GM23338 (cell line): ENCODE measurements around the gene CADM4. TPM values are rescaled to one million over a fixed set of nuclear protein-coding genes. Genes with fewer than 3 reads are reported as not detected.

Experiments
- ATAC-seq: fragments of 200-7000 bp; cut with Tn5 transposase; 3 replicates; pipeline ENCODE4 v1.9.1; 2020
- DNase-seq: peaks from one replicate; pipeline ENCODE4 v3.0.0-alpha.2; 2015; ENCODE audit warnings: low spot score
- H2AFZ ChIP-seq: fragments of 200-600 bp; sonication (generic); 2 replicates; pipeline ENCODE4 v1.8.0; 2016; ENCODE audit warnings: antibody characterized with exemption, mild to moderate bottlenecking, moderate library complexity
- H3F3A ChIP-seq: fragments of 200-600 bp; sonication (generic); replicated peaks from 2 replicates; pipeline ENCODE4 v1.8.0; 2017; ENCODE audit warnings: antibody characterized with exemption, mixed run types, low read depth
- H3K27ac ChIP-seq: fragments of 200-600 bp; sonication (generic); 2 replicates; pipeline ENCODE4 v1.6.1; 2016; ENCODE audit warnings: low read depth
- H3K27me3 ChIP-seq: fragments of 200-600 bp; sonication (generic); 2 replicates; pipeline ENCODE4 v1.8.0; 2016; ENCODE audit warnings: mild to moderate bottlenecking, mixed run types, moderate library complexity; ENCODE audit not compliant: insufficient read depth
- H3K36me3 ChIP-seq: fragments of 200-600 bp; sonication (generic); 2 replicates; pipeline ENCODE4 v1.8.0; 2016; ENCODE audit warnings: mild to moderate bottlenecking; ENCODE audit not compliant: insufficient read depth
- H3K4me1 ChIP-seq: fragments of 200-600 bp; sonication (generic); 2 replicates; pipeline ENCODE4 v1.8.0; 2016; ENCODE audit warnings: mild to moderate bottlenecking, moderate library complexity; ENCODE audit not compliant: insufficient read depth
- H3K4me2 ChIP-seq: fragments of 200-600 bp; sonication (generic); 2 replicates; pipeline ENCODE4 v1.7.1; 2017; ENCODE audit warnings: mixed run types
- H3K4me3 ChIP-seq: fragments of 200-600 bp; sonication (generic); 2 replicates; pipeline ENCODE4 v1.6.1; 2016; ENCODE audit warnings: mixed run types
- H3K79me2 ChIP-seq: fragments of 200-600 bp; sonication (generic); replicated peaks from 2 replicates; pipeline ENCODE4 v1.8.0; 2017; ENCODE audit warnings: mild to moderate bottlenecking; ENCODE audit not compliant: insufficient read depth
- H3K9me2 ChIP-seq: fragments of 200-600 bp; sonication (generic); 2 replicates; pipeline ENCODE4 v1.8.0; 2017; ENCODE audit not compliant: insufficient read depth
- H4K20me1 ChIP-seq: fragments of 200-600 bp; sonication (generic); replicated peaks from 2 replicates; pipeline ENCODE4 v1.8.0; 2017; ENCODE audit warnings: mild to moderate bottlenecking; ENCODE audit not compliant: insufficient read depth
- H3K27ac Mint-ChIP-seq: 2 replicates; pipeline ENCODE4 v1.8.0; 2020; ENCODE audit warnings: inconsistent platforms, mild to moderate bottlenecking, moderate library complexity, mixed read lengths
- H3K27me3 Mint-ChIP-seq: 3 replicates; pipeline ENCODE4 v1.8.0; 2022; ENCODE audit warnings: low read depth, mild to moderate bottlenecking, moderate library complexity, mixed read lengths, inconsistent platforms; ENCODE audit not compliant: insufficient read depth, poor library complexity
- H3K36me3 Mint-ChIP-seq: 3 replicates; pipeline ENCODE4 v1.8.0; 2021; ENCODE audit warnings: low read depth, mild to moderate bottlenecking, inconsistent platforms, moderate library complexity, mixed read lengths
- H3K4me1 Mint-ChIP-seq: 3 replicates; pipeline ENCODE4 v1.8.0; 2020; ENCODE audit warnings: mild to moderate bottlenecking, inconsistent platforms, mixed read lengths
- H3K4me3 Mint-ChIP-seq: 3 replicates; pipeline ENCODE4 v1.8.0; 2021; ENCODE audit warnings: moderate library complexity, mild to moderate bottlenecking, inconsistent platforms, mixed read lengths
- H3K9me3 Mint-ChIP-seq: 3 replicates; pipeline ENCODE4 v1.8.0; 2020; ENCODE audit warnings: moderate library complexity, mild to moderate bottlenecking, inconsistent platforms, mixed read lengths
- EZH2 ChIP-seq: fragments of 200-600 bp; sonication (generic); IDR thresholded peaks from one replicate; pipeline ENCODE4 v1.8.0; 2017; ENCODE audit warnings: antibody characterized with exemption, mild to moderate bottlenecking, low read depth; ENCODE audit not compliant: unreplicated experiment
- EZH2phosphoT487 ChIP-seq: fragments of 200-600 bp; sonication (generic); IDR thresholded peaks from one replicate; pipeline ENCODE4 v1.8.1; 2018; ENCODE audit warnings: antibody characterized with exemption; ENCODE audit not compliant: unreplicated experiment
- JUNB ChIP-seq: IDR thresholded peaks from one replicate; pipeline ENCODE4 v1.6.1; 2016; ENCODE audit warnings: antibody characterized with exemption; ENCODE audit not compliant: unreplicated experiment
- NANOG ChIP-seq: IDR thresholded peaks from 2 replicates; pipeline ENCODE4 v1.6.1; 2016; ENCODE audit warnings: antibody characterized with exemption, borderline replicate concordance
- POLR2AphosphoS5 ChIP-seq: IDR thresholded peaks from 2 replicates; pipeline ENCODE4 v1.6.1; 2016; ENCODE audit warnings: antibody characterized with exemption, low read depth
- STAT1 ChIP-seq: IDR thresholded peaks from one replicate; pipeline ENCODE4 v1.6.1; 2016; ENCODE audit warnings: antibody characterized with exemption; ENCODE audit not compliant: unreplicated experiment
- ZNF114 ChIP-seq: fragments of 250-450 bp; sonication (Bioruptor Pico); IDR thresholded peaks from 2 replicates; pipeline ENCODE4 v1.5.0; 2020; ENCODE audit warnings: mild to moderate bottlenecking, moderate library complexity
- ZNF331 ChIP-seq: fragments of 250-450 bp; sonication (Bioruptor Pico); IDR thresholded peaks from 2 replicates; pipeline ENCODE4 v1.5.0; 2020; ENCODE audit warnings: low read depth, mild to moderate bottlenecking, moderate library complexity
- polyA plus RNA-seq: library from polyadenylated mRNA; unstranded; fragments of >200 nt; fragmentation: Nextera tagmentation; extraction: Ambion mirVana; gene quantifications from 2 replicates; pipeline ENCODE4 v1.2.1, GENCODE V29; 2016
- total RNA-seq: library from RNA; depleted of rRNA; stranded (reverse); fragments of >200 nt; shearing (Covaris generic); gene quantifications from 2 replicates; pipeline ENCODE4 v1.2.3, GENCODE V29; 2014
- TF ChIP-seq, protein P1 (sequence below): IDR thresholded peaks from 2 replicates; pipeline ENCODE4 v1.6.1; 2016; ENCODE audit warnings: antibody characterized with exemption
- TF ChIP-seq, protein P2 (sequence below): fragments of 250-450 bp; sonication (Bioruptor Pico); IDR thresholded peaks from 2 replicates; pipeline ENCODE4 v1.5.0; 2020; ENCODE audit warnings: mild to moderate bottlenecking, moderate library complexity
- TF ChIP-seq, protein P3 (sequence below), 2 experiments: fragments of 200-600 bp in 1 of 2; sonication (generic) in 1 of 2; conservative IDR thresholded peaks; 2 replicates each; pipeline versions ENCODE4 v1.5.1 to v1.6.1; 2016 to 2017; ENCODE audit warnings: antibody characterized with exemption in 2 of 2, low read depth in 2 of 2, mild to moderate bottlenecking in 2 of 2, moderate library complexity in 1 of 2
- TF ChIP-seq, protein P4 (sequence below): IDR thresholded peaks from one replicate; pipeline ENCODE4 v1.6.1; 2018; ENCODE audit warnings: antibody characterized with exemption; ENCODE audit not compliant: unreplicated experiment

CADM4 gene
- total and polyA plus RNA-seq, 2 experiments from 2014 or later, result 3.7 to 21.2 TPM

DNA sequence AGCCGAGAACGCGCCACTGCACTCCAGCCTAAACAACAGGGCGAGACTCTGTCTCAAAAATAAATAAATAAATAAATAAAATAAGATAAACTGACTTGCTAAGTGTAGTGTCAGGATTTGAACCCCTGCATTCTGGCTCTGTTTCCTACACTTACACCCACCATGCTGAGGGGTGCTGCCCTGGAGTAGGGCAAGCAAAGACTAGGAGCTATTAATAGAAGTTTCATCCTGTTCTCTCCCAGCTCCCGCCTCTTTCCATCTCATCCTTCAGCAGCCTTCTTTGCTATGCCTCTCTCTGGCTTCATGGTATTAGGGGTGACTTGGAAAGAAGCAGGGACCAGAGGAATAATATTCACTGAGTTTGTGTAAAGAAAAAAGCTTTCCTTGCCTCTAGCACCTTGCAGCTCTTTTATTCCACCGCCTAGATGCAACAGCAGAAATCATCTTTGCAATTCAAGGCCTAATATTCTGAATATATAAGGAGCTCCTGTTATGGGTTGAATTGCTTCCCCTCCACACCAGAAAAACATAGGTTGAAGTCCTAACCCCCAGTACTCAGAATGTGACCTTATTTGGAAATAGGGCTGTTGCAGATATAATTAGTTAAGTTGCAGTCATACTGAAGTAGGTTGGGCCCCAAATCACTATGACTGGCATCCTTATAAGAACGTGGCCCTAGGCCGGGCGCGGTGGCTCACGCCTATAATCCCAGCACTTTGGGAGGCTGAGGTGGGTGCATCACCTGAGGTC, 39.0 kb upstream of the CADM4 start:
- ATAC-seq, result no peak

More for the DNA sequence above, 39.0 kb upstream of the CADM4 start:
- no peak overlapping the region for H3K27ac ChIP-seq
- no peaks in the 10 kb centered on the region for H3K9me3 Mint-ChIP-seq
- H3K4me3 ChIP-seq, result no peak overlapping the region
- H3K79me2 ChIP-seq, result no peaks in the 10 kb centered on the region
- no peaks in the 10 kb centered on the region for H3K27me3 ChIP-seq
- H3K4me1 Mint-ChIP-seq, result peaks cover 9% of the 10 kb centered on the region
- no peaks in the 10 kb centered on the region for H3K9me2 ChIP-seq
- TF ChIP-seq, protein P1, sequence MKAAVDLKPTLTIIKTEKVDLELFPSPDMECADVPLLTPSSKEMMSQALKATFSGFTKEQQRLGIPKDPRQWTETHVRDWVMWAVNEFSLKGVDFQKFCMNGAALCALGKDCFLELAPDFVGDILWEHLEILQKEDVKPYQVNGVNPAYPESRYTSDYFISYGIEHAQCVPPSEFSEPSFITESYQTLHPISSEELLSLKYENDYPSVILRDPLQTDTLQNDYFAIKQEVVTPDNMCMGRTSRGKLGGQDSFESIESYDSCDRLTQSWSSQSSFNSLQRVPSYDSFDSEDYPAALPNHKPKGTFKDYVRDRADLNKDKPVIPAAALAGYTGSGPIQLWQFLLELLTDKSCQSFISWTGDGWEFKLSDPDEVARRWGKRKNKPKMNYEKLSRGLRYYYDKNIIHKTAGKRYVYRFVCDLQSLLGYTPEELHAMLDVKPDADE, result no peak
- TF ChIP-seq EZH2 (no peak), POLR2AphosphoS5 (no peak), NANOG (no peak), ZNF331 (no peak), JUNB (no peak), STAT1 (no peak), ZNF114 (CRISPR knock-in tag) (no peak), EZH2phosphoT487 (no peak)
- TF ChIP-seq, protein P2, sequence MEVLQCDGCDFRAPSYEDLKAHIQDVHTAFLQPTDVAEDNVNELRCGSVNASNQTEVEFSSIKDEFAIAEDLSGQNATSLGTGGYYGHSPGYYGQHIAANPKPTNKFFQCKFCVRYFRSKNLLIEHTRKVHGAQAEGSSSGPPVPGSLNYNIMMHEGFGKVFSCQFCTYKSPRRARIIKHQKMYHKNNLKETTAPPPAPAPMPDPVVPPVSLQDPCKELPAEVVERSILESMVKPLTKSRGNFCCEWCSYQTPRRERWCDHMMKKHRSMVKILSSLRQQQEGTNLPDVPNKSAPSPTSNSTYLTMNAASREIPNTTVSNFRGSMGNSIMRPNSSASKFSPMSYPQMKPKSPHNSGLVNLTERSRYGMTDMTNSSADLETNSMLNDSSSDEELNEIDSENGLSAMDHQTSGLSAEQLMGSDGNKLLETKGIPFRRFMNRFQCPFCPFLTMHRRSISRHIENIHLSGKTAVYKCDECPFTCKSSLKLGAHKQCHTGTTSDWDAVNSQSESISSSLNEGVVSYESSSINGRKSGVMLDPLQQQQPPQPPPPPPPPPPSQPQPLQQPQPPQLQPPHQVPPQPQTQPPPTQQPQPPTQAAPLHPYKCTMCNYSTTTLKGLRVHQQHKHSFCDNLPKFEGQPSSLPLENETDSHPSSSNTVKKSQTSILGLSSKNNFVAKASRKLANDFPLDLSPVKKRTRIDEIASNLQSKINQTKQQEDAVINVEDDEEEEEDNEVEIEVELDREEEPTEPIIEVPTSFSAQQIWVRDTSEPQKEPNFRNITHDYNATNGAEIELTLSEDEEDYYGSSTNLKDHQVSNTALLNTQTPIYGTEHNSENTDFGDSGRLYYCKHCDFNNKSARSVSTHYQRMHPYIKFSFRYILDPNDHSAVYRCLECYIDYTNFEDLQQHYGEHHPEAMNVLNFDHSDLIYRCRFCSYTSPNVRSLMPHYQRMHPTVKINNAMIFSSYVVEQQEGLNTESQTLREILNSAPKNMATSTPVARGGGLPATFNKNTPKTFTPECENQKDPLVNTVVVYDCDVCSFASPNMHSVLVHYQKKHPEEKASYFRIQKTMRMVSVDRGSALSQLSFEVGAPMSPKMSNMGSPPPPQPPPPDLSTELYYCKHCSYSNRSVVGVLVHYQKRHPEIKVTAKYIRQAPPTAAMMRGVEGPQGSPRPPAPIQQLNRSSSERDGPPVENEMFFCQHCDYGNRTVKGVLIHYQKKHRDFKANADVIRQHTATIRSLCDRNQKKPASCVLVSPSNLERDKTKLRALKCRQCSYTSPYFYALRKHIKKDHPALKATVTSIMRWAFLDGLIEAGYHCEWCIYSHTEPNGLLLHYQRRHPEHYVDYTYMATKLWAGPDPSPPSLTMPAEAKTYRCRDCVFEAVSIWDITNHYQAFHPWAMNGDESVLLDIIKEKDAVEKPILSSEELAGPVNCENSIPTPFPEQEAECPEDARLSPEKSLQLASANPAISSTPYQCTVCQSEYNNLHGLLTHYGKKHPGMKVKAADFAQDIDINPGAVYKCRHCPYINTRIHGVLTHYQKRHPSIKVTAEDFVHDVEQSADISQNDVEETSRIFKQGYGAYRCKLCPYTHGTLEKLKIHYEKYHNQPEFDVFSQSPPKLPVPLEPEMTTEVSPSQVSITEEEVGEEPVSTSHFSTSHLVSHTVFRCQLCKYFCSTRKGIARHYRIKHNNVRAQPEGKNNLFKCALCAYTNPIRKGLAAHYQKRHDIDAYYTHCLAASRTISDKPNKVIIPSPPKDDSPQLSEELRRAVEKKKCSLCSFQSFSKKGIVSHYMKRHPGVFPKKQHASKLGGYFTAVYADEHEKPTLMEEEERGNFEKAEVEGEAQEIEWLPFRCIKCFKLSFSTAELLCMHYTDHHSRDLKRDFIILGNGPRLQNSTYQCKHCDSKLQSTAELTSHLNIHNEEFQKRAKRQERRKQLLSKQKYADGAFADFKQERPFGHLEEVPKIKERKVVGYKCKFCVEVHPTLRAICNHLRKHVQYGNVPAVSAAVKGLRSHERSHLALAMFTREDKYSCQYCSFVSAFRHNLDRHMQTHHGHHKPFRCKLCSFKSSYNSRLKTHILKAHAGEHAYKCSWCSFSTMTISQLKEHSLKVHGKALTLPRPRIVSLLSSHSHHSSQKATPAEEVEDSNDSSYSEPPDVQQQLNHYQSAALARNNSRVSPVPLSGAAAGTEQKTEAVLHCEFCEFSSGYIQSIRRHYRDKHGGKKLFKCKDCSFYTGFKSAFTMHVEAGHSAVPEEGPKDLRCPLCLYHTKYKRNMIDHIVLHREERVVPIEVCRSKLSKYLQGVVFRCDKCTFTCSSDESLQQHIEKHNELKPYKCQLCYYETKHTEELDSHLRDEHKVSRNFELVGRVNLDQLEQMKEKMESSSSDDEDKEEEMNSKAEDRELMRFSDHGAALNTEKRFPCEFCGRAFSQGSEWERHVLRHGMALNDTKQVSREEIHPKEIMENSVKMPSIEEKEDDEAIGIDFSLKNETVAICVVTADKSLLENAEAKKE (CRISPR knock-in tag), result no peak
- TF ChIP-seq, protein P3, sequence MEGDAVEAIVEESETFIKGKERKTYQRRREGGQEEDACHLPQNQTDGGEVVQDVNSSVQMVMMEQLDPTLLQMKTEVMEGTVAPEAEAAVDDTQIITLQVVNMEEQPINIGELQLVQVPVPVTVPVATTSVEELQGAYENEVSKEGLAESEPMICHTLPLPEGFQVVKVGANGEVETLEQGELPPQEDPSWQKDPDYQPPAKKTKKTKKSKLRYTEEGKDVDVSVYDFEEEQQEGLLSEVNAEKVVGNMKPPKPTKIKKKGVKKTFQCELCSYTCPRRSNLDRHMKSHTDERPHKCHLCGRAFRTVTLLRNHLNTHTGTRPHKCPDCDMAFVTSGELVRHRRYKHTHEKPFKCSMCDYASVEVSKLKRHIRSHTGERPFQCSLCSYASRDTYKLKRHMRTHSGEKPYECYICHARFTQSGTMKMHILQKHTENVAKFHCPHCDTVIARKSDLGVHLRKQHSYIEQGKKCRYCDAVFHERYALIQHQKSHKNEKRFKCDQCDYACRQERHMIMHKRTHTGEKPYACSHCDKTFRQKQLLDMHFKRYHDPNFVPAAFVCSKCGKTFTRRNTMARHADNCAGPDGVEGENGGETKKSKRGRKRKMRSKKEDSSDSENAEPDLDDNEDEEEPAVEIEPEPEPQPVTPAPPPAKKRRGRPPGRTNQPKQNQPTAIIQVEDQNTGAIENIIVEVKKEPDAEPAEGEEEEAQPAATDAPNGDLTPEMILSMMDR (conservative IDR thresholded peaks at IDR 0.05; ENCODE audit: low read depth in 2 of 2), result no peak
- TF ChIP-seq, protein P4, sequence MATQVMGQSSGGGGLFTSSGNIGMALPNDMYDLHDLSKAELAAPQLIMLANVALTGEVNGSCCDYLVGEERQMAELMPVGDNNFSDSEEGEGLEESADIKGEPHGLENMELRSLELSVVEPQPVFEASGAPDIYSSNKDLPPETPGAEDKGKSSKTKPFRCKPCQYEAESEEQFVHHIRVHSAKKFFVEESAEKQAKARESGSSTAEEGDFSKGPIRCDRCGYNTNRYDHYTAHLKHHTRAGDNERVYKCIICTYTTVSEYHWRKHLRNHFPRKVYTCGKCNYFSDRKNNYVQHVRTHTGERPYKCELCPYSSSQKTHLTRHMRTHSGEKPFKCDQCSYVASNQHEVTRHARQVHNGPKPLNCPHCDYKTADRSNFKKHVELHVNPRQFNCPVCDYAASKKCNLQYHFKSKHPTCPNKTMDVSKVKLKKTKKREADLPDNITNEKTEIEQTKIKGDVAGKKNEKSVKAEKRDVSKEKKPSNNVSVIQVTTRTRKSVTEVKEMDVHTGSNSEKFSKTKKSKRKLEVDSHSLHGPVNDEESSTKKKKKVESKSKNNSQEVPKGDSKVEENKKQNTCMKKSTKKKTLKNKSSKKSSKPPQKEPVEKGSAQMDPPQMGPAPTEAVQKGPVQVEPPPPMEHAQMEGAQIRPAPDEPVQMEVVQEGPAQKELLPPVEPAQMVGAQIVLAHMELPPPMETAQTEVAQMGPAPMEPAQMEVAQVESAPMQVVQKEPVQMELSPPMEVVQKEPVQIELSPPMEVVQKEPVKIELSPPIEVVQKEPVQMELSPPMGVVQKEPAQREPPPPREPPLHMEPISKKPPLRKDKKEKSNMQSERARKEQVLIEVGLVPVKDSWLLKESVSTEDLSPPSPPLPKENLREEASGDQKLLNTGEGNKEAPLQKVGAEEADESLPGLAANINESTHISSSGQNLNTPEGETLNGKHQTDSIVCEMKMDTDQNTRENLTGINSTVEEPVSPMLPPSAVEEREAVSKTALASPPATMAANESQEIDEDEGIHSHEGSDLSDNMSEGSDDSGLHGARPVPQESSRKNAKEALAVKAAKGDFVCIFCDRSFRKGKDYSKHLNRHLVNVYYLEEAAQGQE, result no peak
- no peak overlapping the region for H2AFZ ChIP-seq
- H3K36me3 Mint-ChIP-seq, result no peaks in the 10 kb centered on the region
- H3K4me2 ChIP-seq, result no peak overlapping the region
- H4K20me1 ChIP-seq, result no peaks in the 10 kb centered on the region
- H3K27ac Mint-ChIP-seq, result no peak overlapping the region
- no peaks in the 10 kb centered on the region for H3F3A ChIP-seq
- H3K27me3 Mint-ChIP-seq, result peaks cover 3% of the 10 kb centered on the region
- no peak overlapping the region for H3K4me3 Mint-ChIP-seq
- DNase-seq, result no peak
- H3K4me1 ChIP-seq, result 0 out of 2 replicates have a peak, but pooled peaks cover 4% of the 10 kb centered on the region
- no peaks in the 10 kb centered on the region for H3K36me3 ChIP-seq
